IgD-negative memory B cell (primary cell): ENCODE measurements around the gene SLC4A11. TPM values are rescaled to one million over a fixed set of nuclear protein-coding genes. Genes with fewer than 3 reads are reported as not detected.

ENCODE experiments used
- H3K27ac Mint-ChIP-seq, 3 donors: one replicate each; pipeline ENCODE4 v1.8.0; 2020 to 2022; ENCODE audit warnings: mild to moderate bottlenecking in 3 of 3, mixed read lengths in 3 of 3, moderate library complexity in 1 of 3
- H3K27me3 Mint-ChIP-seq: one replicate; pipeline ENCODE4 v1.8.0; 2021; ENCODE audit warnings: mixed read lengths
- H3K36me3 Mint-ChIP-seq: one replicate; pipeline ENCODE4 v1.8.0; 2020; ENCODE audit warnings: mild to moderate bottlenecking, mixed read lengths
- H3K4me1 Mint-ChIP-seq, 3 donors: one replicate each; pipeline ENCODE4 v1.8.0; 2020 to 2022; ENCODE audit warnings: mixed read lengths in 3 of 3, mild to moderate bottlenecking in 1 of 3
- H3K4me3 Mint-ChIP-seq, 4 donors: one replicate each; pipeline ENCODE4 v1.8.0; 2020 to 2022; ENCODE audit warnings: mild to moderate bottlenecking in 4 of 4, mixed read lengths in 4 of 4, moderate library complexity in 3 of 4
- H3K9me3 Mint-ChIP-seq, 3 donors: one replicate each; pipeline ENCODE4 v1.8.0; 2020 to 2021; ENCODE audit warnings: mixed read lengths in 3 of 3, mild to moderate bottlenecking in 1 of 3
- polyA plus RNA-seq: library from polyadenylated mRNA; unstranded; fragments of 300-500 nt; fragmentation: Illumina TruSeq; gene quantifications from one replicate; pipeline ENCODE4 v1.2.3, GENCODE V29; 2021

The SLC4A11 gene
- polyA plus RNA-seq, 1 donor from 2014 or later = not detected

GRCh38 chr20:3208786-3209256, 30.2 kb downstream of the SLC4A11 start:
- Mint-ChIP-seq H3K27me3 (no peaks in the 10 kb centered on the region), H3K4me1 (peaks cover 14 to 17% (median 16%) of the 10 kb centered on the region in 3 donors), H3K36me3 (peaks cover 3% of the 10 kb centered on the region), H3K9me3 (no peaks in the 10 kb centered on the region), H3K4me3 (peak overlapping the region; percentile 88 to 99 (median 98)), H3K27ac (peak overlapping the region; percentile 36 to 97 (median 94))

GRCh38 chr20:3204124-3204794, 34.7 kb downstream of the SLC4A11 start, which contains the start of gene DDRGK1:
Gene DDRGK1 (minus strand): TSS chr20:3204682. CDS start chr20:3204627, 55 bp downstream.
- H3K4me1 Mint-ChIP-seq = peaks cover 12 to 15% (median 12%) of the 10 kb centered on the region in 3 donors
- no peaks in the 10 kb centered on the region for H3K27me3 Mint-ChIP-seq
- H3K9me3 Mint-ChIP-seq = no peaks in the 10 kb centered on the region
- peak within 1 kb of the TSS; percentile 93 to 98 (median 96) for H3K4me3 Mint-ChIP-seq
- H3K36me3 Mint-ChIP-seq = peaks cover 4% of the 10 kb centered on the region
- peak within 1 kb of the TSS; percentile 93 to 96 (median 94) for H3K27ac Mint-ChIP-seq

- H3K27me3 Mint-ChIP-seq = no peaks in the 10 kb centered on the region
- no peaks in the 10 kb centered on the region for H3K9me3 Mint-ChIP-seq
- peaks cover 4% of the 10 kb centered on the region for H3K36me3 Mint-ChIP-seq
- peak overlapping the region; percentile 93 to 96 (median 94) for H3K27ac Mint-ChIP-seq
- H3K4me1 Mint-ChIP-seq = peaks cover 7 to 10% (median 8%) of the 10 kb centered on the region in 3 donors
- H3K4me3 Mint-ChIP-seq = peak overlapping the region; percentile 93 to 98 (median 96)
These were observed 35.5 kb downstream of the SLC4A11 start for GRCh38 chr20:3203315-3204123.

- Mint-ChIP-seq H3K4me1 (peaks cover 6 to 10% (median 6%) of the 10 kb centered on the region in 3 donors), H3K27me3 (no peaks in the 10 kb centered on the region), H3K9me3 (no peaks in the 10 kb centered on the region), H3K36me3 (peaks cover 4% of the 10 kb centered on the region), H3K4me3 (peak overlapping the region; percentile 8 to 68 (median 60)), H3K27ac (no peak overlapping the region)
These were observed 36.0 kb downstream of the SLC4A11 start for GRCh38 chr20:3202965-3203314.

- Mint-ChIP-seq H3K4me1 (peaks cover 6 to 11% (median 6%) of the 10 kb centered on the region in 3 donors), H3K36me3 (peaks cover 8% of the 10 kb centered on the region)
These were observed 38.8 kb downstream of the SLC4A11 start for GRCh38 chr20:3199976-3200755.

GRCh38 chr20:3199206-3199605, 39.8 kb downstream of the SLC4A11 start:
- Mint-ChIP-seq H3K36me3 (peaks cover 7% of the 10 kb centered on the region), H3K27ac (peak overlapping the region in 1 of 3 donors; percentile 56), H3K4me3 (peak overlapping the region in 2 of 4 donors; percentile 20 to 71), H3K27me3 (no peaks in the 10 kb centered on the region), H3K9me3 (no peaks in the 10 kb centered on the region), H3K4me1 (peaks cover under 1 to 11% (median 4%) of the 10 kb centered on the region in 3 donors)

More at GRCh38 chr20:3199976-3200755, 38.8 kb downstream of the SLC4A11 start:
- no peaks in the 10 kb centered on the region for H3K9me3 Mint-ChIP-seq
- peak overlapping the region in 2 of 4 donors; percentile 14 to 39 for H3K4me3 Mint-ChIP-seq
- no peak overlapping the region for H3K27ac Mint-ChIP-seq
- no peaks in the 10 kb centered on the region for H3K27me3 Mint-ChIP-seq

GRCh38 chr20:3195590-3196237, 43.3 kb downstream of the SLC4A11 start:
- H3K27ac Mint-ChIP-seq = no peak overlapping the region

GRCh38 chr20:3194617-3195280, 44.2 kb downstream of the SLC4A11 start:
- H3K9me3 Mint-ChIP-seq = no peaks in the 10 kb centered on the region
- peaks cover 7% of the 10 kb centered on the region for H3K36me3 Mint-ChIP-seq
- H3K27me3 Mint-ChIP-seq = no peaks in the 10 kb centered on the region
- peak overlapping the region in 1 of 3 donors; percentile 32 for H3K27ac Mint-ChIP-seq
- H3K4me1 Mint-ChIP-seq = peaks cover 0 to 5% (median 0%) of the 10 kb centered on the region in 3 donors
- H3K4me3 Mint-ChIP-seq = no peak overlapping the region

More at GRCh38 chr20:3195590-3196237, 43.3 kb downstream of the SLC4A11 start:
- Mint-ChIP-seq H3K27me3 (no peaks in the 10 kb centered on the region), H3K4me3 (no peak overlapping the region), H3K9me3 (no peaks in the 10 kb centered on the region), H3K36me3 (peaks cover 7% of the 10 kb centered on the region), H3K4me1 (peaks cover 0 to 5% (median 0%) of the 10 kb centered on the region in 3 donors)

GRCh38 chr20:3193806-3194616, 45.0 kb downstream of the SLC4A11 start:
- Mint-ChIP-seq H3K9me3 (no peaks in the 10 kb centered on the region), H3K4me3 (no peak overlapping the region), H3K27me3 (no peaks in the 10 kb centered on the region), H3K27ac (peak overlapping the region in 1 of 3 donors; percentile 32), H3K4me1 (peaks cover 0 to 2% (median 0%) of the 10 kb centered on the region in 3 donors), H3K36me3 (peaks cover 4% of the 10 kb centered on the region)

- Mint-ChIP-seq H3K36me3 (peaks cover 4% of the 10 kb centered on the region), H3K4me1 (peaks cover 0 to 2% (median 0%) of the 10 kb centered on the region in 3 donors), H3K4me3 (no peak overlapping the region), H3K27ac (no peak overlapping the region), H3K9me3 (no peaks in the 10 kb centered on the region), H3K27me3 (no peaks in the 10 kb centered on the region)
These were observed 46.6 kb downstream of the SLC4A11 start for GRCh38 chr20:3192226-3193015.

GRCh38 chr20:3190681-3191111, 48.3 kb downstream of the SLC4A11 start:
- no peak overlapping the region for H3K27ac Mint-ChIP-seq
- no peaks in the 10 kb centered on the region for H3K36me3 Mint-ChIP-seq
- H3K4me1 Mint-ChIP-seq = no peaks in the 10 kb centered on the region
- H3K27me3 Mint-ChIP-seq = no peaks in the 10 kb centered on the region
- H3K4me3 Mint-ChIP-seq = no peak overlapping the region
- no peaks in the 10 kb centered on the region for H3K9me3 Mint-ChIP-seq

- Mint-ChIP-seq H3K9me3 (no peaks in the 10 kb centered on the region), H3K27me3 (no peaks in the 10 kb centered on the region), H3K36me3 (no peaks in the 10 kb centered on the region), H3K4me3 (no peak overlapping the region), H3K27ac (no peak overlapping the region), H3K4me1 (no peaks in the 10 kb centered on the region)
These were observed 49.3 kb downstream of the SLC4A11 start for GRCh38 chr20:3189561-3190131.
